GM12878 (cell line): ENCODE results near the gene MAST4. TPM values are rescaled to one million over a fixed set of nuclear protein-coding genes. Genes with fewer than 3 reads are reported as not detected.

Experiments used
- ATAC-seq: fragments of 200-7000 bp; cut with Tn5 transposase; 3 replicates; pipeline ENCODE4 v1.9.1; 2020; ENCODE audit warnings: mild to moderate bottlenecking, moderate library complexity
- BruUV-seq: library from RNA; stranded (reverse); fragments of 400-500 nt; replicated peaks from 2 replicates; lab custom pipeline; 2021; lab: Mats Ljungman, UMichigan
- CTCF ChIA-PET: fragments of 300-600 bp; sonication (Branson Sonifier 250); formaldehyde crosslinking; extraction: SDS; loops from one replicate; lab custom pipeline; 2021; ENCODE audit warnings: inconsistent platforms; lab: Yijun Ruan, JAX
- POLR2A ChIA-PET: fragments of 350-600 bp; formaldehyde crosslinking; extraction: SDS; loops from one replicate; lab custom pipeline; 2021; ENCODE audit warnings: inconsistent platforms; lab: Charles Lee
- RAD21 ChIA-PET: fragments of 300-600 bp; sonication (Branson Sonifier 250); formaldehyde crosslinking; loops from one replicate; lab custom pipeline; 2023; ENCODE audit warnings: antibody characterized with exemption; ENCODE audit not compliant: unreplicated experiment; lab: Charles Lee
- SMC1A ChIA-PET: fragments of 300-600 bp; sonication (Branson Sonifier 250); formaldehyde crosslinking; loops from one replicate; lab custom pipeline; 2023; ENCODE audit not compliant: unreplicated experiment, uncharacterized antibody; lab: Charles Lee
- DNase-seq: peaks from one replicate; pipeline ENCODE4 v3.0.0-alpha.2; 2011; ENCODE audit warnings: low read depth, low spot score
- FAIRE-seq: peaks from 3 replicates; lab custom pipeline; 2011; peaks lifted over from hg19 to GRCh38; lab: Jason Lieb, UNC
- H2AFZ ChIP-seq: 2 replicates; pipeline ENCODE4 v1.6.0; 2011; ENCODE audit warnings: low read depth, low read length, control low read depth; ENCODE audit not compliant: control insufficient read depth
- H3K27ac ChIP-seq: 2 replicates; pipeline ENCODE4 v1.5.1; 2011; ENCODE audit warnings: control low read depth; ENCODE audit not compliant: control insufficient read depth, insufficient read depth
- H3K27me3 ChIP-seq, 2 experiments: replicated peaks in 1 of 2; 2 replicates each; pipeline versions ENCODE4 v1.6.0 to v1.6.1; 2011; ENCODE audit warnings: low read length in 1 of 2; ENCODE audit not compliant: control insufficient read depth in 2 of 2, insufficient read depth in 2 of 2
- H3K36me3 ChIP-seq, 2 experiments: 2 replicates each; pipeline ENCODE4 v1.5.1; 2011; ENCODE audit warnings: low read length in 1 of 2; ENCODE audit not compliant: control insufficient read depth in 2 of 2, insufficient read depth in 2 of 2
- H3K4me1 ChIP-seq: 2 replicates; pipeline ENCODE4 v1.6.1; 2011; ENCODE audit warnings: mild to moderate bottlenecking, low read length, moderate library complexity, mixed read lengths; ENCODE audit not compliant: control insufficient read depth, insufficient read depth
- H3K4me2 ChIP-seq: 2 replicates; pipeline ENCODE4 v1.6.0; 2011; ENCODE audit warnings: control low read depth; ENCODE audit not compliant: control insufficient read depth, insufficient read depth
- H3K4me3 ChIP-seq: fragments of 200-600 bp; sonication (generic); 2 replicates; pipeline ENCODE4 v1.5.1; 2016
- H3K79me2 ChIP-seq: 2 replicates; pipeline ENCODE4 v1.6.0; 2011; ENCODE audit warnings: low read length; ENCODE audit not compliant: control insufficient read depth, insufficient read depth
- H3K9ac ChIP-seq: 2 replicates; pipeline ENCODE4 v1.8.0; 2011; ENCODE audit warnings: low read length, control low read depth, mixed read lengths; ENCODE audit not compliant: control insufficient read depth, insufficient read depth
- H3K9me3 ChIP-seq: replicated peaks from 3 replicates; pipeline ENCODE4 v1.5.1; 2011; ENCODE audit warnings: mild to moderate bottlenecking, low read length; ENCODE audit not compliant: control insufficient read depth, insufficient read depth
- H4K20me1 ChIP-seq: 2 replicates; pipeline ENCODE4 v1.6.0; 2011; ENCODE audit not compliant: control insufficient read depth, insufficient read depth
- E2F8 ChIP-seq: fragments of 450-650 bp; IDR thresholded peaks from 2 replicates; pipeline ENCODE4 v1.6.1; 2018; ENCODE audit warnings: mild to moderate bottlenecking, low read depth, moderate library complexity; ENCODE audit not compliant: partially characterized antibody
- IKZF2 ChIP-seq, 2 experiments: fragments of 450-650 bp; IDR thresholded peaks; 2 replicates each; pipeline ENCODE4 v1.6.1; 2017; ENCODE audit warnings: mild to moderate bottlenecking in 2 of 2, moderate library complexity in 2 of 2
- LARP7 ChIP-seq: fragments of 450-650 bp; IDR thresholded peaks from 2 replicates; pipeline ENCODE4 v1.6.1; 2017; ENCODE audit warnings: mild to moderate bottlenecking
- MYB ChIP-seq: fragments of 150-350 bp; IDR thresholded peaks from 2 replicates; pipeline ENCODE4 v1.6.1; 2014; ENCODE audit warnings: mild to moderate bottlenecking, low read depth, low read length, borderline replicate concordance
- RUNX3 ChIP-seq: IDR thresholded peaks from 2 replicates; pipeline ENCODE4 v1.6.1; 2012; ENCODE audit warnings: low read length, inconsistent platforms
- SIN3A ChIP-seq: IDR thresholded peaks from 2 replicates; pipeline ENCODE4 v1.6.1; 2012; ENCODE audit warnings: low read depth, low read length, improper control_type of control experiment
- USF2 ChIP-seq: IDR thresholded peaks from 2 replicates; pipeline ENCODE4 v1.6.1; 2011; ENCODE audit warnings: low read depth, low read length, improper control_type of control experiment, borderline replicate concordance
- ZNF217 ChIP-seq: fragments of 450-650 bp; IDR thresholded peaks from 2 replicates; pipeline ENCODE4 v1.6.1; 2017; ENCODE audit warnings: antibody characterized with exemption, mild to moderate bottlenecking
- WGBS: methylation state at CpG from one replicate; pipeline ENCODE4 v1.1.6; 2016; ENCODE audit warnings: low lambda C conversion rate; ENCODE audit not compliant: insufficient replicate concordance, insufficient coverage; ENCODE audit errors: missing lambda C conversion rate; 5-methylcytosine and 5-hydroxymethylcytosine counted together
- in situ Hi-C: fragments of 300-500 bp; cut with MboI; formaldehyde crosslinking; loops from 9 replicates; pipeline ENCODE4 v1.14.3; 2018; ENCODE audit warnings: mixed read lengths
- intact Hi-C: fragments of 100-400 bp; cut with micrococcal nuclease; formaldehyde crosslinking; loops from one replicate; pipeline ENCODE4 v1.14.2; 2022; ENCODE audit not compliant: unreplicated experiment
- polyA plus RNA-seq, 11 experiments: library from polyadenylated mRNA; depleted of rRNA in 4 of 11; unstranded in 6 of 11; stranded (reverse) in 5 of 11; fragments of >200 nt; fragmentation: Nextera tagmentation in 4 of 11; fragmentation: Illumina TruSeq in 1 of 11; extraction: Ambion mirVana in 4 of 11; extraction: Trizol in 1 of 11; gene quantifications; 1 replicate in 1 of 11; 2 replicates in 10 of 11; pipeline versions ENCODE4 v1.2.1 to v1.2.3, GENCODE V29; 2011 to 2016; ENCODE audit warnings: inconsistent platforms in 2 of 11, missing spikeins in 2 of 11, low read depth in 1 of 11
- total RNA-seq, 4 experiments: library from RNA; depleted of rRNA in 3 of 4; stranded (reverse); fragments of >200 nt in 3 of 4; fragmentation: Illumina TruSeq in 1 of 4; extraction: Trizol in 1 of 4; gene quantifications; 2 replicates each; pipeline versions ENCODE4 v1.2.1 to v1.2.3, GENCODE V29; 2013 to 2021
- TF ChIP-seq, protein P1 (sequence below): fragments of 450-650 bp; conservative IDR thresholded peaks from 2 replicates; pipeline ENCODE4 v1.6.1; 2017; ENCODE audit warnings: mild to moderate bottlenecking, moderate library complexity

MAST4 gene
- total and polyA plus RNA-seq, 10 of the 15 experiments (the other 5 are each of a cell fraction or from before 2014, with no cell fraction given) = 0.02 to 1.6 (median 0.29) TPM; not detected in 1

DNA sequence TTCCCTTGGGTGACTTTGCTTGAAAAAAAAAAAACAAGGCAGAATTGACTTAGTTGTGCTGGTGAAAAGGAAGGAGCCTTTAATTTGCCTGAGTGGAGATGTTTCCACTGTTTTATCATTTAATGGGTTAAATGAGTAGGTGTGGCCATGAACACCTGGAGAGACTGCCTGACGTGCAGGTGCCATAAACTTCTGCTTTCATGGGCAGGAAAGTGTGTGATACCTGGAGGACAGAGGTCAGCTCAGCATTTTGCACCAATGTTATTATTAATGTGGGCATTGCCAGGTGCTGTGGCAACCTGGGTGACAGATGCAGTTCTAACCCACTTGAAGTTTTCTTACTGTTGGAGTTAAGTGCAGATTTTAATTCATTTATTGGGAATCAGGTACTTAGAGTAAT, 455.0 kb downstream of the MAST4 start:
- no peak overlapping the region for H2AFZ ChIP-seq
- ChIA-PET SMC1A (no interaction called here), RAD21 (no interaction called here), POLR2A (no interaction called here), CTCF (no interaction called here)
- no peaks in the 10 kb centered on the region for H3K36me3 ChIP-seq
- in situ Hi-C loops (no loop called here), intact Hi-C loops (no loop called here)
- no peaks in the 10 kb centered on the region for H3K27me3 ChIP-seq
- no peak for DNase-seq
- H3K27ac ChIP-seq = no peak overlapping the region
- no peak overlapping the region for H3K4me3 ChIP-seq
- no peak for FAIRE-seq
- no peak for ATAC-seq
- H3K9ac ChIP-seq = no peak overlapping the region
- no peak overlapping the region for H3K4me2 ChIP-seq
- no peaks in the 10 kb centered on the region for H3K79me2 ChIP-seq
- no peaks in the 10 kb centered on the region; the same call in 1 of the 2 replicates for H4K20me1 ChIP-seq
- BruUV-seq = no TSS peak
- TF ChIP-seq USF2 (no peak), RUNX3 (no peak), E2F8 (no peak), SIN3A (no peak), LARP7 (no peak), MYB (no peak), ZNF217 (no peak), IKZF2 (IDR thresholded peaks at IDR 0.05) (no peak)
- TF ChIP-seq, protein P1, sequence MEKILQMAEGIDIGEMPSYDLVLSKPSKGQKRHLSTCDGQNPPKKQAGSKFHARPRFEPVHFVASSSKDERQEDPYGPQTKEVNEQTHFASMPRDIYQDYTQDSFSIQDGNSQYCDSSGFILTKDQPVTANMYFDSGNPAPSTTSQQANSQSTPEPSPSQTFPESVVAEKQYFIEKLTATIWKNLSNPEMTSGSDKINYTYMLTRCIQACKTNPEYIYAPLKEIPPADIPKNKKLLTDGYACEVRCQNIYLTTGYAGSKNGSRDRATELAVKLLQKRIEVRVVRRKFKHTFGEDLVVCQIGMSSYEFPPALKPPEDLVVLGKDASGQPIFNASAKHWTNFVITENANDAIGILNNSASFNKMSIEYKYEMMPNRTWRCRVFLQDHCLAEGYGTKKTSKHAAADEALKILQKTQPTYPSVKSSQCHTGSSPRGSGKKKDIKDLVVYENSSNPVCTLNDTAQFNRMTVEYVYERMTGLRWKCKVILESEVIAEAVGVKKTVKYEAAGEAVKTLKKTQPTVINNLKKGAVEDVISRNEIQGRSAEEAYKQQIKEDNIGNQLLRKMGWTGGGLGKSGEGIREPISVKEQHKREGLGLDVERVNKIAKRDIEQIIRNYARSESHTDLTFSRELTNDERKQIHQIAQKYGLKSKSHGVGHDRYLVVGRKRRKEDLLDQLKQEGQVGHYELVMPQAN = no peak
- no peaks in the 10 kb centered on the region for H3K9me3 ChIP-seq
- 0% methylated on average over 1 of the region's 1 CpG for WGBS
- H3K4me1 ChIP-seq = no peaks in the 10 kb centered on the region
